Neural progenitor cell (in vitro differentiated cells): ENCODE data around the gene SLC48A1.

Experiments
- CTCF ChIP-seq: fragments of 200-600 bp; sonication (generic); IDR thresholded peaks from 2 replicates; pipeline ENCODE4 v1.5.1; 2017; ENCODE audit warnings: antibody characterized with exemption, mild to moderate bottlenecking
- EZH2 ChIP-seq: fragments of 200-600 bp; sonication (generic); IDR thresholded peaks from 2 replicates; pipeline ENCODE4 v1.6.1; 2017; ENCODE audit warnings: antibody characterized with exemption, mild to moderate bottlenecking, moderate library complexity

- TF ChIP-seq EZH2 (no peak), CTCF (no peak)
These were observed 4.9 kb downstream of the SLC48A1 start for GRCh38 chr12:47777741-47778558.
